ENCODE data around the gene SPP2. TPM values are rescaled to one million over a fixed set of nuclear protein-coding genes. Genes with fewer than 3 reads are reported as not detected.

The SPP2 gene
- 1 to 10 TPM in 1 of 4 donors, not detected in 3; 1.9 TPM for polyA plus RNA-seq (ENCODE audit: insufficient read length in 4 of 4)

- no peak for DNase-seq (ENCODE audit: low read depth in 4 of 4, low spot score in 2 of 4)
Observed at GRCh38 chr2:234050455-234051135, at the start of gene SPP2. Gene SPP2 (plus strand): TSS chr2:234050702. CDS start chr2:234050787, 85 bp downstream.

- no peak for DNase-seq (ENCODE audit: low read depth in 4 of 4, low spot score in 2 of 4)
Observed at GRCh38 chr2:234001380-234002160, 48.9 kb upstream of the SPP2 start.

GRCh38 chr2:234002281-234002680 is 48.2 kb upstream of the SPP2 start:
- DNase-seq (ENCODE audit: low read depth in 4 of 4, low spot score in 2 of 4): no peak

GRCh38 chr2:234003972-234004617 is 46.4 kb upstream of the SPP2 start:
- DNase-seq (ENCODE audit: low read depth in 4 of 4, low spot score in 2 of 4): no peak

- no peak for DNase-seq (ENCODE audit: low read depth in 4 of 4, low spot score in 2 of 4)
Observed at GRCh38 chr2:234005126-234005525, 45.4 kb upstream of the SPP2 start.

- DNase-seq (ENCODE audit: low read depth in 4 of 4, low spot score in 2 of 4): no peak
Observed at GRCh38 chr2:234006501-234006900, 44.0 kb upstream of the SPP2 start.

GRCh38 chr2:234014427-234014826 is 36.1 kb upstream of the SPP2 start:
- DNase-seq (ENCODE audit: low read depth in 4 of 4, low spot score in 2 of 4): no peak

GRCh38 chr2:234015861-234016260 is 34.6 kb upstream of the SPP2 start:
- DNase-seq (ENCODE audit: low read depth in 4 of 4, low spot score in 2 of 4): no peak

- no peak for DNase-seq (ENCODE audit: low read depth in 4 of 4, low spot score in 2 of 4)
Observed at GRCh38 chr2:234019896-234020295, 30.6 kb upstream of the SPP2 start.

GRCh38 chr2:234020332-234020731 is 30.2 kb upstream of the SPP2 start:
- DNase-seq (ENCODE audit: low read depth in 4 of 4, low spot score in 2 of 4): no peak

- DNase-seq (ENCODE audit: low read depth in 4 of 4, low spot score in 2 of 4): no peak
Observed at GRCh38 chr2:234022424-234022823, 28.1 kb upstream of the SPP2 start.

GRCh38 chr2:234024304-234024703 is 26.2 kb upstream of the SPP2 start:
- DNase-seq (ENCODE audit: low read depth in 4 of 4, low spot score in 2 of 4): no peak

- DNase-seq (ENCODE audit: low read depth in 4 of 4, low spot score in 2 of 4): no peak
Observed at GRCh38 chr2:234025466-234025865, 25.0 kb upstream of the SPP2 start.

GRCh38 chr2:234025891-234026401 is 24.6 kb upstream of the SPP2 start:
- peak in 1 of 4 donors; percentile 27 for DNase-seq (ENCODE audit: low read depth in 4 of 4, low spot score in 2 of 4)

GRCh38 chr2:234026693-234027254 is 23.7 kb upstream of the SPP2 start:
- no peak for DNase-seq (ENCODE audit: low read depth in 4 of 4, low spot score in 2 of 4)

- no peak for DNase-seq (ENCODE audit: low read depth in 4 of 4, low spot score in 2 of 4)
Observed at GRCh38 chr2:234027641-234028040, 22.9 kb upstream of the SPP2 start.

GRCh38 chr2:234029150-234029733 is 21.3 kb upstream of the SPP2 start:
- DNase-seq (ENCODE audit: low read depth in 4 of 4, low spot score in 2 of 4): no peak

- no peak for DNase-seq (ENCODE audit: low read depth in 4 of 4, low spot score in 2 of 4)
Observed at GRCh38 chr2:234031207-234031606, 19.3 kb upstream of the SPP2 start.

- DNase-seq (ENCODE audit: low read depth in 4 of 4, low spot score in 2 of 4): no peak
Observed at GRCh38 chr2:234032279-234032856, 18.1 kb upstream of the SPP2 start.

GRCh38 chr2:234033174-234033573 is 17.3 kb upstream of the SPP2 start:
- no peak for DNase-seq (ENCODE audit: low read depth in 4 of 4, low spot score in 2 of 4)
